Measurements from ENCODE around the gene ACD.

Gene ACD

DNA sequence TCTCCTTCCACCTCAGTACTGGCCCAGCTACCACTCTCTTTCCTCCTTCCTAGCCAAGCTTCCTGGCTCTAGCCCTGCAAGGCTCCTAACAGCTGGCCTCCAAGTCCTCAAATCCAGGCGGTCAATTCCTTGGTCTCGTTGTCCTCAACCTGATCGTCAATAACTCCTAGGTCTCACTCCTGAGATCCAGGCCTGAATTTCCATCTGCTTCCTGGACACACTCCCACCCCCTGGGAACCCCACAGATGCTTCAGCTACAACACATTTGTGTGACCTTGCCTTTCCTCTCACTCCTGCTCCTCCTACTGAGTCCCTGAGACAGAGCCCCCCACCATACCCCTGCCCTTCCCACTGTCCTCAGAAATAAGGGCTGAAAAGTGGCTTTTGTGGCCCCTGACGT, 4.2 kb upstream of the ACD start:
- no peak for DNase-seq
- in situ Hi-C loops (cut with HindIII; ENCODE audit: low pct_ligation_motif_present, low sequenced_read_pairs): no loop called here

GRCh38 chr16:67663877-67664222, 3.8 kb upstream of the ACD start:
- no peaks in the 10 kb centered on the region for H3K36me3 ChIP-seq (replicated peaks)
- H3K27me3 ChIP-seq (replicated peaks): no peaks in the 10 kb centered on the region
- no peak for DNase-seq
- no peak overlapping the region for H3K4me3 ChIP-seq (ENCODE audit: low read depth, low read length)
- H3K27ac ChIP-seq: no peak overlapping the region
- TF ChIP-seq CTCF (IDR thresholded peaks at IDR 0.05; ENCODE audit: low read depth, low read length, missing control alignments): no peak
- in situ Hi-C loops (cut with HindIII; ENCODE audit: low pct_ligation_motif_present, low sequenced_read_pairs): no loop called here

More for the DNA sequence above, 4.2 kb upstream of the ACD start:
- no peak overlapping the region for H3K27ac ChIP-seq
- TF ChIP-seq CTCF (IDR thresholded peaks at IDR 0.05; ENCODE audit: low read depth, low read length, missing control alignments): no peak
- H3K4me3 ChIP-seq (ENCODE audit: low read depth, low read length): no peak overlapping the region
- no peaks in the 10 kb centered on the region for H3K27me3 ChIP-seq (replicated peaks)
- no peaks in the 10 kb centered on the region for H3K36me3 ChIP-seq (replicated peaks)

- DNase-seq: peak; percentile 19
- H3K27ac ChIP-seq: no peak overlapping the region
- H3K36me3 ChIP-seq (replicated peaks): no peaks in the 10 kb centered on the region
- no peaks in the 10 kb centered on the region for H3K27me3 ChIP-seq (replicated peaks)
- in situ Hi-C loops (cut with HindIII; ENCODE audit: low pct_ligation_motif_present, low sequenced_read_pairs): no loop called here
- no peak overlapping the region for H3K4me3 ChIP-seq (ENCODE audit: low read depth, low read length)
- peak; percentile 62 for TF ChIP-seq CTCF (IDR thresholded peaks at IDR 0.05; ENCODE audit: low read depth, low read length, missing control alignments)
These were observed 3.3 kb upstream of the ACD start for GRCh38 chr16:67663151-67663876.

DNA sequence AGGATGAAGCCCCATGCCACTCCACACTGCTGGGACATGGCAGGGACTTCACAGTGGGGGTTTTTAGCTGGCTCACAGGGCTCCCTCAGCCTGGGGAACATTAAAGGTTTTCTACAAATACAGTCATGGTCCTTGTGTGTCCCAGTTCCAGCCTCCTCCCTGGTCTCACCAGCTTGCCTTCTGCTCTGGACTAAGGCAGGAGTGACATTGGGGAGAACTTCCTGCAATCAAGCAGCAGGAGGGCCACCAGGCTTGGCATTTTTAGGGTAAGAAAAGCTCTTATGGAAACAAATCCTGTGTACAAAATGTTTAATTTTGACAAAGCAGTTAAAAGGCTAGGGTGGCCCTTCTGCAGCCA, 2.6 kb upstream of the ACD start:
- no peak overlapping the region for H3K27ac ChIP-seq
- in situ Hi-C loops (cut with HindIII; ENCODE audit: low pct_ligation_motif_present, low sequenced_read_pairs): no loop called here
- H3K36me3 ChIP-seq (replicated peaks): no peaks in the 10 kb centered on the region
- no peak overlapping the region for H3K4me3 ChIP-seq (ENCODE audit: low read depth, low read length)
- H3K27me3 ChIP-seq (replicated peaks): no peaks in the 10 kb centered on the region
- DNase-seq: no peak
- no peak for TF ChIP-seq CTCF (IDR thresholded peaks at IDR 0.05; ENCODE audit: low read depth, low read length, missing control alignments)

GRCh38 chr16:67661886-67662652, 2.0 kb upstream of the ACD start:
- in situ Hi-C loops (cut with HindIII; ENCODE audit: low pct_ligation_motif_present, low sequenced_read_pairs): no loop called here
- H3K27ac ChIP-seq: no peak overlapping the region
- no peak overlapping the region for H3K4me3 ChIP-seq (ENCODE audit: low read depth, low read length)
- H3K36me3 ChIP-seq (replicated peaks): no peaks in the 10 kb centered on the region
- TF ChIP-seq CTCF (IDR thresholded peaks at IDR 0.05; ENCODE audit: low read depth, low read length, missing control alignments): no peak
- DNase-seq: no peak
- no peaks in the 10 kb centered on the region for H3K27me3 ChIP-seq (replicated peaks)
